NCI-H146 (cell line): Measurements from ENCODE around the gene HNF4A.
"Not testable (repeated sequence)": the region's sequence is repeated elsewhere in the genome, so short reads cannot be mapped to it uniquely, and the experiment has no call there.

Experiments
- DNase-seq: peaks from one replicate; lab custom pipeline; 2025; lab: John Stamatoyannopoulos, UW

The HNF4A gene

DNA sequence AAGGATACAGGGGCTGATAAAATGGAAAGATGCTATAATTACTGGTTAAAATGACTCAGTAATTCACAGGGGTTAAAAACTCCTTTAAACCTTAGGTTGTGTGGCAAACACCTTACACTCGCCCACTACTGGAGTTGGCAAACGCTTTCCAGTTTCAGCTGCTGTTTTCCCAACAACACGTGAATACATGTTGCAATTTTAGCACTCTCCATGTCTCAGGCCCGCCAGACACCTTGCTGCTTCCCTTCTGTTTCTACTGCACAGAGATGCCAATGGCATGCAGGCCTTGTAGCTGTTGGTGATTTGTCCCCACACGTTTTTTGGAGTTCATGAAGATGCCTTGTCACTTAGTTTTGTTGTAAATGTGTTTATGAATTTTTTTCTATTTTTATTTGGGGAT lies 114.8 kb downstream of the HNF4A start:
- DNase-seq = no peak

DNA sequence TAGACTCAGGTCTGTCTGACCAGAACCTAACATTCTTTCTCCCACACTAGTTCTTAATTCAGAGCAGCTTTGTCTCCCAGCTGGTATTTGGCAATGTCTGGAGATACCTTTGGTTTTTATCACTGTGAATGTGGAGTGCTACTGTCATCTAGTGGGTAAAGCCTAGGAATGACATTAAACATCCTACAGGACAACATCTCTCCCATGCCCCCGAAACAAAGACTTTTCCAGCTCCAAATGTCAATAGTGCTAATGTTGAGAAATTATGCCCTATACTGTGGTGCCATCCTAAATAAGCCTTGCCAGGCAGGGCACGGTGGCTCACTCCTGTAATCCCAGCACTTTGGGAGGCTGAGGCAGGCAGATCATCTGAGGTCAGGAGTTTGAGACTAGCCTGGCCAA lies 116.0 kb downstream of the HNF4A start:
- peak; percentile 36 for DNase-seq

DNA sequence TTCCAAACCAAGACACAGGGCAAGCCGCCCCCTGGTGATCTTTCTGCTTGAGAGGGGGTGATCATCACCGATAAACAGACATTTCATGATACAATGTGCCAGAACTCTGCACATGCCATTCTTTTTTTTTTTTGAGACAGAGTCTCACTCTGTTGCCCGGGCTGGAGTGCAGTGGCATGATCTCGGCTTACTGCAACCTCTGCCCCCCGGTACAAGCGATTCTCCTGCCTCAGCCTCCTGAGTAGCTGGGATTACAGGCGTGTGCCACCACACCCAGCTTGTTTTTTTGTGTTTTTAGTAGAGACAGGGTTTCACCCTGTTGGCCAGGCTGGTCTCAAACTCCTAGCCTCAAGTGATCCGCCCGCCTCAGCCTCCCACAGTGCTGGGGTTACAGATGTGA lies 116.8 kb downstream of the HNF4A start:
- DNase-seq = not testable (repeated sequence)

DNA sequence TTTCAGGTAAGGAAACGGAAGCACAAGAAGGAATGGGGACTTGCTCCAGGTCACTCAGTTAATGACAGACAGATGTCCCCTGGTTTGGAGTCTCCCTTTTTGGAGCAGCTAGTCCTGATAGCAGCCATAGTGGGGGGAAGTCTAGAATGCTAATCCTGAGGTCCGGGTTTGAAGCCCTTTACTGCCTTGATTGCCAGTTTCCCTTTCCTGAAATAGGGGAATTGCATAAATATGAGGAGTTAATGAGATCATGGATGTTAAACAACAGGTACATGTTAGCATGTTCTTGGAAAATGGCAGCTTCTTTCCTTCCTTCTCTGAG lies 119.8 kb downstream of the HNF4A start:
- DNase-seq = no peak

DNA sequence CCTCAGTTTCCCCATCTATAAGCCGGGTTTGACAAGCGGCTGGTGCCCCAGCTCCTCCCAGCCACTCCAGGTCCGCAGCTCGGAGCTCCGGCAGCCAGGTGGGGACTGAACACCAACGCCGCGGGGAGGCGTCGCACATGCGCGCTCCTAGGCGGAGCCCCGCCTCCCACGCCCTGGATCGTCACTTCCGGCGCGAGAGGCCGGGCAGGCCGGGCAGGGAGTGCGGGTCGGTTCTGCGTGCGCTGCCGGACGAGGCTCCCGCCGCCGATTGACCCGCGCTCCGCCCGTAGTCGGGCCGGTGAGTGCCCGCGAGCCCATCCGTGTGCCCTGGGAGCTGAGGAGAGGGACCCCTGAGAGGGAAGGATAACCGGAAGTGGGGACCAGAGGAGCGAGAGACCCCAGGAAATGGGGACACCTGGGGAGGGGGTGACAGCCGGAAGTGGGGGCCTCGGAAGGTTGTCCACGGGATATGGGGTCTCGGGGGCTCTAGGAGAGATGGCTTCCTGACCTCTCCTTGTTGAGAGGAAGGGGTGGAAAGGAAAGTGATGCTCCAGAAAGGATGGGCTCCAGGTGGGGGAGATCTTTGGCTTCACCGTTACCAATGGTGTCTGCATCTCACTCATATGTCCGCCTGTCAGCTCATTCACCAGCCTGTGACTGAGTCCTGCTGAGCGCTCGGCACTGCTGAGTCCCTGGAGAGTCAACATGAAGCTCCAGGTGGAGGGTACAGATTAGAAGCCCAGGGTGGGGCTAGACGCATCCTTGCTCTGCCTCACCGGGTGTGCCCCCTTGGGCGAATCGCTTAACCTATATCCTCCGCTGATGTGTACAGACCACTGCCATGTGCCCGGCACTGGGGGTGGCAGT lies 120.4 kb downstream of the HNF4A start, which contains the start of gene TTPAL:
Gene TTPAL (plus strand): TSS at position 181 of the 867 bp plus-strand sequence. CDS start 4,126 bp downstream, outside the sequence.
- peak; percentile 94 for DNase-seq

DNA sequence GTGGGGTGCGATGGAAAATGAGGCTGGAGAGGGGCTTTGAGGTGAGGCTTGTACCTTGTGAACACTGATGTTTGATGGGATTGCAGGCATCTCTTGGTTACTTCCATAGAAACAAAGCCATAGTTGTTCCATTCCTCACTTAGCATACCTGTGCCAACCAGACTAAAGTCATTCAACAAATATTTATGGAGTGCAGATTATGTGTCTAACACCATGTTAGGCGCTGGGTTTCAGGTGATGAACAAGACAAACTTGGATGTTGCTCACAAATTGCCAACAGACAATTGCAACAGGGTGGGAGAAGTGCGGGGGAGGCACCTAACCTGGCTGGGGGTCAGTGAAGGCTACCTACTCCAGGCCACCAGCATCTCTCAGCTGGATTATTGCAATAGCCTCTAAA lies 121.7 kb downstream of the HNF4A start:
- no peak for DNase-seq

DNA sequence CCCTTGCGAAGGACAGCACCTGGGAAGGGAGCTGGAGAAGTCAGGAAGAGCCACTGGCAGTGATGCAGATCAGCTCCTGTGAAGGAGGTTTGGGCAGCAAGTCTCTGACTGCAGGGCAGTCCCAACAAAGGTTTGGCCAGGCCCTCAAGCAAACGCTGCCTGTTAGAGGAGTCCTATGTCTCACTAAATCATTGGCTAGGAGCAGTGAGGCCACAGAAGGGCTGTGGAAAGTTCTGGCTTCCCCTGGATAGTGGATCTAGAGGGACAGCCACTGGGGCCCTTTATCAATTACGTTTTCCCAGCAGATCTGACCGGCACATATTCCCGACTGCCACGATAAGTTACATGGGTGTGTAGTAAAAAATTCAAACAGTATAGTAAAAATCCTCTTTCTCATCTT lies 122.7 kb downstream of the HNF4A start:
- no peak for DNase-seq

DNA sequence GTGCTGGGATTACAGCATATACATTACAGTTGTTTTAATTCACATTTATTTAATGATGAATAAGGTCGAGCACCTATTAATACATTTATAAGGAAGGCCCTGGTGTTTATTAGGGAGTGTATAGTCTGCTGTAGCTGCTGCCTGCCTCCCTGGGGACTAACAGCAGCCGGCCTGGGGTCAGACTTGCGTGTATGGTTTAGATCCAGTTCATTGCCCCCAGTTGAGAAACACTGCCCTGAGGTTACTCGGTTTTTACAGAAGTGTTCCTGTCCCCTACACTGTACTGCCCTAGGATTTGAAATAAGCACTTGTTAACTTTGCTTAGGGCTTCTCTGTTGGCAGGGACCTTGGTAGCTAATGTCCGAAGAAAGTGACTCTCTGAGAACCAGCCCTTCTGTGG lies 124.1 kb downstream of the HNF4A start:
- no peak for DNase-seq

DNA sequence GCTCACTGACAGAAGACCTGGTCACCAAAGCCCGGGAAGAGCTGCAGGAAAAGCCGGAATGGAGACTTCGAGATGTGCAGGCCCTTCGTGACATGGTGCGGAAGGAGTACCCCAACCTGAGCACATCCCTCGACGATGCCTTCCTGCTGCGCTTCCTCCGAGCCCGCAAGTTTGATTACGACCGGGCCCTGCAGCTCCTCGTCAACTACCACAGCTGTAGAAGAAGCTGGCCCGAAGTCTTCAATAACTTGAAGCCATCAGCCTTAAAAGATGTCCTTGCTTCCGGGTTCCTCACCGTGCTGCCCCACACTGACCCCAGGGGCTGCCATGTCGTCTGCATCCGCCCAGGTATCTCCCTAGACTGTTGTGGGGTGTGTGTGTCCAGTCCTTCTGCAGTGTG lies 124.6 kb downstream of the HNF4A start:
- no peak for DNase-seq

DNA sequence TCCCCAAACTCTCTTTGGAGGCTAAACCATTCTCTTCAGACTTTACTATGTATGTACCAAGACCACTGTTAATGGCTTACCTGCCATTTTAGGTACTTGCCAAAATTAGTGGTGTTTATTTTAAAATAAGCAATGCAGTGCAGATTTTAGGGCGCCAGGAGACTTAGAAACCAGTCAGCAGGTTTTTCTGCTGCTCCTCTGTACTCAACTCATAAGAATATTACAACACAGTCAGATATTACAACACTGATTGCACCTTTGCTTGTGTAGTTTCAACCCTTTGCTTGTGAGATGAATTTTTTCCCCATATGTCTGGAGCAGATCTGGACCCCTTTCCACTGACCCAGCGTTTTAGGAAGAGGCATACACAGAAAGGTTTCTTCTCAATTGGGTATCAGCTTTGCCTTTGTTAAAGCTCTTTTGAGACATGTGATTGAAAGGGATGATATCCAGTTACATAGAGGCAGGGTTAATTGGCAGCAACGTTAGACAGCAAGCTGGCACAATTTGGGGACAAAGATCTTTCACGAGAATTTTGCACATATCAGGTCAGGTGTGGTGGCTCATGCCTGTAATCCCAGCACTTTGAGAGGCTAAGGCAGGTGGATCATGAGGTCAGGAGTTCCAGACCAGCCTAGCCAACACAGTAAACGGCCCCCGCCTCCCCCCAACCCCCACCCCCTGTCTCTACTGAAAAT lies 126.4 kb downstream of the HNF4A start:
- DNase-seq = no peak

DNA sequence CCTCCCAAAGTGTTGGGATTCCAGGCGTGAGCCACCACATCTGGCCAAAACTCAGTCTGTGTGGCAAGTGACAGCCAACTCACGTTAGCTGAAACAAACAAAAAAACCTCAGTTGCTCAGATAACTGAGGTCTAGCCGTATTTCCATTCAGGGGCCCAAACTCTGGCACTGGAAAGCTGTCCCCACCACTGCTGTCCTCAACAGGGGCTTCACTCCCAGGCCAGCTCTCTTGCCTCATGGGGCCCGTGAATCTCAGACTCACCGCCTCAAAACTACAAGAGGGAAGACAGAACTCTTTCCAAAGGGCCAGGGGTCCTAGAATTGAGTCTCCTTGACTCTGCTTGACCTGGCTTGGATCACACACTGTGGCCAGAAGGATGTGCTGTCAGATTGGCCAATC lies 127.6 kb downstream of the HNF4A start:
- DNase-seq = no peak
